GM19239 (cell line): ENCODE measurements around the gene CDH13.

Source experiments
- DNase-seq: peaks from one replicate; pipeline ENCODE4 v3.0.0; 2011; ENCODE audit warnings: low spot score; ENCODE audit not compliant: insufficient read length
- FAIRE-seq: peaks from 2 replicates; lab custom pipeline; 2011; peaks lifted over from hg19 to GRCh38; lab: Jason Lieb, UNC

Gene CDH13

GRCh38 chr16:83630979-83631378, 1004.2 kb downstream of the CDH13 start:
- no peak for DNase-seq
- FAIRE-seq, result no peak

DNA sequence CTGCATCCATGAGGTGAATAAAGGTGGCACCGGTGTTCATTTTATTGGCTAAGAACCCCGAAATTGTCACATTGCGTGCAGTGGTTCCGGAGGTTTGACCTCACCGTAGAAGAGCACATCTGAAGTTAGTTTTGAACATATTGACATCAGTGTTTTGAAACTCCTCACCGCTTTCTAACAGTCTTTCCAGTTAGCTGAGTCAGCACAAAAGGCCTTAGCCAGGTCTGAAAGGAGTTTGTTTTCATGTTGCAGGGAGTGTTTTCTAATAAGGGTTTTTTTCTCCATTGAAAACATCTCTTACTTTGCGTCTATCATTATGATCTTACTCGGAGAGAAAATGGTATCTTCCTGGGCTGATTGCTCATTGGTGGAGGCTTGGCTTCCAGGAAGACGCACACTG, 1006.5 kb downstream of the CDH13 start:
- DNase-seq (no peak), FAIRE-seq (no peak)

DNA sequence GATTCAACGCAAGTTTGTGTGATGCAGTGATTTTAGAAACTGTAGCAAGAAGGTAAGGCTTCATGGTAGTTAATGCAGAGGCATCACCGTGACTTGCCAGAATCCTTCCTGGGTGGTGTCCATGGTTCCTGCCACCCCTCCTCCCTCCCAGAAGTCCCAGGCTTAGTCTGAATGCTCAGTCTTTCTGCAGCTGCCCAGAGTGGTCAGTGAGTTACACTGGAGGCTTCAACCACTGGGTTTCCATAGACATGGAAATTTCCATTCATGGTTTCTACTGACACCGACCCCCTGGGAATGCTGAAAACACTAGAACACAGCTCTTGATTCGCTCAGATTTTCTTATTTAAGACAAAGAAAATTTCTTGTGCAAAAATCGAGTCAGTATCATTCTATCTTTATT, 1021.6 kb downstream of the CDH13 start:
- DNase-seq (no peak), FAIRE-seq (no peak)

GRCh38 chr16:83651871-83652270, 1025.1 kb downstream of the CDH13 start:
- FAIRE-seq, result no peak
- DNase-seq, result no peak

DNA sequence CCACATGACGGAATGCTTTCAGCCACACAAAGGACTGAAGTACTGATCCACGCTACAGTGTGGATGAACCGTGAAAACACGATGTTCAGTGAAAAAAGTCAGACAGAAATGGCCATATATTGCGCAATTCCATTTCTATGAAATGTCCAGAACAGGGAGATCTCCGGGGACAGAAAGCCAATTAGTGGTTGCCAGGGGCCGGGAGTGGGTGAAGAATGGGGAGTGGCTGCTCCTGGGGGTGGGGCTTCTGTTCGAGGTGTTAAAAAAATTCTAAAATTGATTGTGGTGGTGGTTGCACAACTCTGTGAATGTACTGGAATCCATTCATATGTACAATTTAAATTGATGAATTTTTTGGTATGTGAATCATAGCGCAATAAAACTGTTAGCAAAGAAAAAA, 1026.2 kb downstream of the CDH13 start:
- DNase-seq (no peak), FAIRE-seq (no peak)

DNA sequence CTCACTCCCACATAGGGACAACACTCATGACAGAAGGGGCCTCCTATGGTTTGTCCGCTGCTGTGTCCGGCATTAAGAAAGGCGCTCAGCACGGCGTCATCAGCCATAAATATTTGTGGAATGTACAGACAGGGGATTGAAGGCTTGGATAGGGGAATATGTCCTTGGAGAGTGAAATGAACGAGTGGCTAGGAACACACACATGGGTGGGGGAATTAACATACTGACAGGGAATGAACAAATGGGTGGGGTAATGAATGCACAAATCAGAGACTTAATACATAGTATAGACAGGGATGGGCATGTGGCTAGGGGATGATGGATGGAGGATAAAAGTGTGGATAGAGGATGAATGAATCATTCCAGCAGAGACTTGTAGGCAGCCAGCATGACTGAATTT, 1027.0 kb downstream of the CDH13 start:
- DNase-seq (no peak), FAIRE-seq (no peak)

GRCh38 chr16:83660282-83660681, 1033.5 kb downstream of the CDH13 start:
- DNase-seq (no peak), FAIRE-seq (no peak)

- DNase-seq, result no peak
- no peak for FAIRE-seq
Observed at GRCh38 chr16:83661656-83662055, 1034.9 kb downstream of the CDH13 start.

DNA sequence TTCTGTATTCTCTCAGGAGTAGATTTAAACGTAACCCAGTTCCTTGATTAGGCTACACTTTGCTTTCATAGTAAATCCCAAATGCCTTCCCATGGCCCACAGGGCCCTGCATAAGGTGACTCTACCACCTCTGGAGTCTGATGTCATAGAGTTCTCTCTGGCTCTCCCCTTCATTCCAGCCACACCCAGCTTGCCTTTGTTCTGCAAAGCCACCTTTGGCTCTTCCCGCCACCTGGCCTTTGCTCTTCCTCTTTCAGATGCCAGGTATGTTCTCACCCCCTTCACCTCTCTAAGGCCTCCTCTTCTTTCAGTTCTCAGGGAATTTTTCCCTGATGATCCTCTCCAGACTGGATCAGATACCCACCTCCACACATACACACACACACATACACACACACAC, 1039.7 kb downstream of the CDH13 start:
- no peak for FAIRE-seq
- no peak for DNase-seq

DNA sequence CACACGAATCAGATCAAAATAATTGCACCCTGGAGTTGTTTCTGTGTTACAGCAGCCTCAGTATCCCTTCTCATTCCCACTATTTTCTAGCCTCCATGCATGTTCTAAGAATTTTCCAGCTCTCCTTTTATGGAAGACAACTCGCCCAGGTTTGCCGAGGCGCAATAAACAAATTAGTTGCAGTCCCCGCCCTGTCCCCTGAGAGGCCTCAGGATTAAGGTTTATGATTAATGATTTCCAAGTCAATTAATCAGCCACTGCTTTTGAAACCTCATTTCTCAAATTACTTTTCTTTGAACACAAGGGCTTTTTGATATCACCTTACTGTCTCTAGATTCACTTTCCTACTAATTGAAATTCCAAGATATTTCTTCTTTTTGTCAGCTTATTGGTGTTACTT, 1042.7 kb downstream of the CDH13 start:
- DNase-seq, result no peak
- no peak for FAIRE-seq

DNA sequence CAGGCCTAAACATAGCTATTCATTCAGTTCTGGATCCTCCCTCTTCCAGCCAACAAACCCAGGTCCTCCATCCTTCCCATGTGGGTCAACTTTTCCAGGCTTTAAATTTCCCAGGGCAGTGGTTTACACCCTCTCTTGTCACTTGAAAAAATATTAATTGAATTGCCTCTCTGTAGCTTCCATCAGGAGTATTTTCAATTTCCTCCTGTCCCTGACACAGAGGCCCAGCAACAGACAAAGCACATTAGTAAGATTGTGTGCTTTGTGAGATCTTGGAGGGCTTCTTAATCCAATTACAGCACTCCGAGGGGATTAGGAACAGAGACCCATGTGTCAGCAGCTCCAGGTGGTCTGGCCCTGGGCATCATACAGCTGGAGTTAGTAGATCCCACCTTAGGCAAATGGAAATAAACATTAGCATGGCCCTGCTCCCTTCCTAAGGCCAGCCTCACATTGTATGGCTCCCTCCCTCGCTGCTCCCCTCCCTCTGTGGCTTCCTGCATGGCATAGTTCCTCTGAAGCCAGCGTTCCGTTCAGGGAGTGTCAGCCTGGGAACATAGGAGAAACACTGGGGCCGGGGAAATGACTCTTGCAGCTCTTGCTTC, 1048.3 kb downstream of the CDH13 start:
- DNase-seq (no peak), FAIRE-seq (no peak)

DNA sequence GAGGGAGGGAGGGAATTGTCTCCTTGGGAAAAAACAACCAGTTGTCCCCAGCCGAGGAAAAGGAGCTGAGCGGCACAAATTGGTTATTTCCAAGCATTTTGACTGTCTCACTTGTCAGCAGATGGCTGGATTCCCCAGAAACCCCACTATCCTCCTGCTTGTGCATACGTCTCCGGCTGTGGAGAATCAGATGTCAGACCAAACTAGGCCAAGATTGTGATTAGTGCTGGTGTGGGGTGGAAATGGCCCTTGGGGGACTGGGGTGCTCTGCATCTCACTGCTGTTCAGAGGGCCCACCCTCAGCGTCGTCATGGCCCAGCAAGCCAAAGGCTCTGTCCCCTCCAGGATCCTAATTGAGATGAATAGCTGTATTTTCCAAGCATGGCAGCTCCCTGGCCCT, 1049.3 kb downstream of the CDH13 start:
- FAIRE-seq (no peak), DNase-seq (no peak)

GRCh38 chr16:83680980-83681379, 1054.2 kb downstream of the CDH13 start:
- no peak for FAIRE-seq
- no peak for DNase-seq

DNA sequence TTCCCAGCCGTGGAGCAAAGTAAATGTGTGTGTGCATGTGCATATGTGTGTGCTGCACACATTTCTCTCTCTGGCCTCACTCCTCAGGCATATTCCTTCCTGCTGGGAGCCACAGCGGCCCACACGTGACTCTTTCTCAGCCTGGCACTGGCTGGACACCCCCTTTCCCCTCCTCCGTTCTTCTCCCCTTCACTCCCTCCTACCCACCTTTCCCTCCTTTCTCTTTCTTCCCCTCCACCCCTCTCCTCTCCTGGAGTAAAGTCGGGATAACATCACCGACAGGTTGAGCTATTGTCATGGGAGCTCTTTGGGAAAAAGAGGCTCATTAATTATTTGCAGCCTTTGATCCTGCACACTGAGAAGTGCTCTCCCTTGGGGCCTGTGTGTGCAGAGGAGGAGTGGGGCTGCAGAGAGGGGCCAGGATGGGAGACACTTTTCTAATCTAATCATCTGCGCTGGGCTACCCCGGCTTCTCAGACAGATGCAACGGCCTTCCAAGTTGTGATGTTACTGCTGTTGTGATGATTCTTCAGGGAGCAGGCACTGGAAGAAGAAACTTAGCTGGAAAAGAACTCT, 1054.7 kb downstream of the CDH13 start:
- DNase-seq (no peak), FAIRE-seq (no peak)

- DNase-seq (no peak), FAIRE-seq (no peak)
Observed at GRCh38 chr16:83682116-83682867, 1055.5 kb downstream of the CDH13 start.

DNA sequence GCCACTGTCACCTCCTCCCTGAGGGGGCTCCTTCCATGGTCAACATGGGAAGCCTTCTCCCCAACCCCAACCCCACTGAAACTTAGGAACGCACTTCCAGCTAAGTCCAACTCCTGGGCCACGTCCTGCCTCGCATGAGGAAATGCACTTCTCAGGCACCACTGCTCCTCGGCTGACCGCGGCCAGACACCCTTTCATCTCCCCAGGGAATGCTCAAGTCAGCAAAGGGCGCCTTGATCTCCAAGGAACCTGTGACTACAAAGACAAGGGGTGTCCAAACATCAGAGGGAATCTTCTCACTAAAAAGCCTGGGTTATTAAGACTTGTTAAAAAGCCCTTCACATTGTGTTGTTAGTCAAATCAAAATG, 1056.1 kb downstream of the CDH13 start:
- DNase-seq, result no peak
- no peak for FAIRE-seq

DNA sequence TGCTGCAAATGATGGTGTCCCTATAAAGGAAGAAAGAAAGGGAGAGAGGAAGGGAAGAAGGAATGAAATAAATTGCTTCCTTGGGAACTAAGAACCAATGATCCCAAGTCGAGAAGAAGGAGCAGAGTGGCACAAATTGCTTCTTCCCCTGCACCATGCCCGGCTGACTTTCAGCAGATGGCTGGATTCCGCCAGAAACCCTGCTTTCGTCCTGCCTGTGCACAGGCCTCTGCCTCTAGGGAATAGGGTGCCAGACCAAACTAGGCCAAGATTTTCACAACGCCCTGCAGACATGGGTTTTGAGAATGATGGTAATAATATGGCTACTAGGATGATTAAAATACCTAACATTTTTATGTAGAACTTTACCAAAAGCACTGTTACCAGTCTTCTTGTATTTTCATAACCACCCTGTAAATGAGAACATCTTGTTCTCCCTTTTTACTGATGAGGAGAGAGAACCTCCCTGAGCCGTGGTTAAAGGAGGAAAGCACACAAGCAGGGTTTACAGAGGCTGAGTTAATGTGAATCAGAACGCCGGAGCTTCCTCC, 1058.9 kb downstream of the CDH13 start:
- DNase-seq (no peak), FAIRE-seq (no peak)

GRCh38 chr16:83686726-83687125, 1060.0 kb downstream of the CDH13 start:
- FAIRE-seq (no peak), DNase-seq (no peak)

DNA sequence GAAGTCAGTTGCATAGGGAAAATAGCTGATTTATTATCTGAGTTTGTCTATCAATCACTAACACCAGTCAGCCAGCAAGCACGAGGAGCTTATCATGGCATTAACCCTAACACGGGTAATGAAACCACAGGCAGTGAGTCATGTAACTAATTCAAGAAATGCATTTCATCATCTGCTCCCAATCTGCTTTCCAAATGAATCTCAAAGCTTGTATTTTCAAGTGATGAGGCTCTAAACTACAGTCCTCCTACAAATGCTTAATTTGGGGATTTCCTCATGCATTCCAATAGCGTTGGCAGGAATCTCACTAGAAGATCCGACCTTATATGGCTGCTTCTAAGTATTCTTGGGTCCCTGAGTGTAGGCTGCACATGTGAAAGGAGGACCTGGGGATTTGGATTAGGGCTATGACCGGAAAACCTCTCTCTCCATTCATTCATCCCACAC, 1062.6 kb downstream of the CDH13 start:
- DNase-seq (no peak), FAIRE-seq (no peak)

DNA sequence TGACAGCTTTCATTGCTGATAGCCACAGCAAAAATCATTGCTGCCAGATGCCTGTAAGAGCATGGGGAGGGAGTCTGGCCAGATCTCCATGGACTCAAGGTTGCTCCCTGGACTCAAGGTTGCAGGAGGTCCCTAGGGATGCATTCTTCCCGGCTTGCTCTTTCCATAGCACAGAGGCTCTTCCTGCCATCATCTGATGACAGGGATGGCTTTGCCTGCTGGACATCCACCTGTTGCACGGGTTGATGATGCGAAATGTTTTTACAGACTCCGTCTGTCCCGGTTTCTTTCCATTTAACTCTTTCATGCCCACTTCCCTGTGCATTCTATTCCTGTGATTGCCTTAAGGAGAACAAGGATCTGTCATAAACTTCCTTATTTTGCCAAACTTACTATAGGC, 1065.5 kb downstream of the CDH13 start:
- DNase-seq (no peak), FAIRE-seq (no peak)

- DNase-seq, result no peak
- FAIRE-seq, result no peak
Observed at GRCh38 chr16:83698964-83699363, 1072.2 kb downstream of the CDH13 start.
